GM10266 (cell line): ENCODE data around the gene PPP3CB.

ENCODE experiments used
- DNase-seq: peaks from one replicate; pipeline ENCODE4 v3.0.0; 2012; ENCODE audit errors: extremely low spot score
- TF ChIP-seq, protein P1 (sequence below): IDR thresholded peaks from 2 replicates; pipeline ENCODE4 v1.5.1; 2012; ENCODE audit warnings: mild to moderate bottlenecking, low read depth; ENCODE audit not compliant: control insufficient read depth, insufficient read depth; ENCODE audit errors: missing control alignments

The PPP3CB gene

DNA sequence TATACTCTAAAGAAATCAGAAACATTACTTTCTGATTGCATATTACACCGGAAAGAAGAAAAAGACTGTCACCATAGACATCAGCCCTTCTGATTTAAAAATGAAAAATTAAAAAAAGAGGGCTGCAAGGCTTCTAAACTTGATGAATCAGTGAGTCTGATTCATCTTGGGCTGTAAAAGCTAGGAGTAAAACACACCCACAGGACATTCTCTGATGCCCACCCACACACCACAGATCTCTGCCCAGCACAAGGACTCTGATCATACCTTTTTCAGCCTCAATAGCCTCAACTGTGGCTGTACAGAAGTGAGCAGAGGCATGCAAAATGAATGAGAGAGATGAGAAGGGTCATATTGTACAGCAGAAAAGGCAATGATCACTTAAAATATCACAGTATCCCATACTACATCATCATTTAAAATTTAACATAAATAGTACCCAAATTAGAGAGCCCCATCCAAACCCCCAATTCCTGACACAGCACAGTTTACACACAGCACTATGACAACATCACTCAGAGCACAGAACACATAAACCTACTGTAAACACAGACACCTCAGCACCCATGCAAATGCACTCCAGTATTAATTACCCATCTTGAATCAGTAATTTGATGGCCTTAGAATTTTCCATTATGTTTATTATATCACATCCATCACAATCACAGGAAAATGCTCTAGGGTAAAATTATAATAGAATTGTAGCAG, 56.1 kb downstream of the PPP3CB start:
- DNase-seq: no peak
- TF ChIP-seq, protein P1, sequence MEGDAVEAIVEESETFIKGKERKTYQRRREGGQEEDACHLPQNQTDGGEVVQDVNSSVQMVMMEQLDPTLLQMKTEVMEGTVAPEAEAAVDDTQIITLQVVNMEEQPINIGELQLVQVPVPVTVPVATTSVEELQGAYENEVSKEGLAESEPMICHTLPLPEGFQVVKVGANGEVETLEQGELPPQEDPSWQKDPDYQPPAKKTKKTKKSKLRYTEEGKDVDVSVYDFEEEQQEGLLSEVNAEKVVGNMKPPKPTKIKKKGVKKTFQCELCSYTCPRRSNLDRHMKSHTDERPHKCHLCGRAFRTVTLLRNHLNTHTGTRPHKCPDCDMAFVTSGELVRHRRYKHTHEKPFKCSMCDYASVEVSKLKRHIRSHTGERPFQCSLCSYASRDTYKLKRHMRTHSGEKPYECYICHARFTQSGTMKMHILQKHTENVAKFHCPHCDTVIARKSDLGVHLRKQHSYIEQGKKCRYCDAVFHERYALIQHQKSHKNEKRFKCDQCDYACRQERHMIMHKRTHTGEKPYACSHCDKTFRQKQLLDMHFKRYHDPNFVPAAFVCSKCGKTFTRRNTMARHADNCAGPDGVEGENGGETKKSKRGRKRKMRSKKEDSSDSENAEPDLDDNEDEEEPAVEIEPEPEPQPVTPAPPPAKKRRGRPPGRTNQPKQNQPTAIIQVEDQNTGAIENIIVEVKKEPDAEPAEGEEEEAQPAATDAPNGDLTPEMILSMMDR: no peak

DNA sequence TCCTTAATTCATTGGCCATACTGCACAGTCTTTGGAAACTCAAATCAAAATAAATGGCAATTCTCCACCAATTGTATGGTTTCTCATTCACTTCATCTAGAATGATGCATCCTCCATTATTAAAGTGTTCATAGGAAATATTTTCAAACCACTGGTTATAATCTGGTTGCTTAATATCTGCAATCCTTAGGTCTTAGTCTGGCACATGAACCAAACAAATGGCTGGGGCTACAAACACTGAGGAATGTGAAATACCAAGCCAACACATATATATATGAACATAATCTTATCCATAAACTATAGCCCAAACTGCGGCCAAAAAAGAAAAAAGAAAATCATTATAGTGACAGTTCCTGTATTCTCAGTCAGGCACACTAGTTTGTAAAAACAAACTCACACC, 56.8 kb downstream of the PPP3CB start:
- DNase-seq: no peak
- TF ChIP-seq, protein P1: no peak

DNA sequence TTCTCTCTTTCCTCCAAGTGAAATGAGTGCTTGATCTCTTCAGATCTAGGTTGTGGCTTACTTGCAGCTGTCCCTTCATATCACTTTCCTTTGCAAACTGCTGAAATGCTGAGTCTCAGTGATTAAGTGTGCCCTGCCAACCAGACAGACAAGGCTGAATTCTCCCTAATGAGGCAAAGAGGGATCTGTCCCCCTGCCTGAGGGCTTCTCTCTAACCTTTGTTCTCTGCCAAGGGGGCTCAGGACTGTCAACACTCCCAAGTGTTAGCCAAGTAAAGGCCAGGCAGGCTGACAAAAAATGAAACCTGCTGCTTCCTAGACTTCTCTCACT, 62.3 kb downstream of the PPP3CB start, which contains the start of gene MSS51:
MSS51 (minus strand) TSS at position 24 of the 330 bp plus-strand sequence. CDS start 5,277 bp downstream, outside the sequence.
- TF ChIP-seq, protein P1: no peak
- DNase-seq: no peak

DNA sequence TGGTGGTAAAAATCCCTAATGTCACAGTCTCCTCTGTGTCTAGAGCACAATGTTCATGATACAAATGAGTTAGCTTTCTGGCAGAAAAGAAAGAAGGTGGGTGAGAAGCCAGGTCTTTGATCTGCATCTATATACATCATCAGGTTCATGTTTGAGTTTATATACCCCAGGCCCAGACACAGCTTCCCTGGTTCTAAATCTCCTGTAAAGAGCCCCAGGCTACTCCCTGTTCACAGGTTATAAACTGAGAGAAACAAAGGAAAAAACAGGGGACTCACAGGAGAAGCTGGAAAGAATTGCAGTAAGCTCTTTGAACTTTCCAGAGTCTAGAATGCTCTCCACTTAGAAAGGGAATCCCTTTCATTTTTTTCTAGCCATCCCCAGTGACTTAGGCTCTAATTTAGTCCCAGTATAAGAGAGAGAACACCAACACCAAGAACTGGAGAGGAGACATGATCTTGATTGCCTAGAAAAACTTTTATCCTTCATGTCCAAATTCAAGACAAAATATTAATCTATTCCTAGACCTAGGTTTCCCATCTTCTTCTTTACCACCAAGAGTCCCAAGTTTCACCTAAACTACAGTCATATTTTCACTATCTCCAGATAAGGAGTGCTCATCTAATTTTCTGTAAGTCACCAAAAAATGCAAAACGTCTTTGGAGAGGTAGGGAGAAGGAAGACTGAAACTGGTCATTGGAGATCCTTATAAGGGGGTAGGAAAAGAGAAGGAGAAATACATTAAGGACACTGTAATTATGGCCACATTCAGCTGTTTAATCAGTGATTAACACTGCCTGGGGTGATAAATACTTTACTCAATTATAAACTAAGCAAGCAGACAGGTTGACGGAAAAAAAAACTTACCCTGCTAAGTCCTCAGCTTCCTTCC, 62.9 kb downstream of the PPP3CB start:
- TF ChIP-seq, protein P1: no peak
- DNase-seq: no peak

DNA sequence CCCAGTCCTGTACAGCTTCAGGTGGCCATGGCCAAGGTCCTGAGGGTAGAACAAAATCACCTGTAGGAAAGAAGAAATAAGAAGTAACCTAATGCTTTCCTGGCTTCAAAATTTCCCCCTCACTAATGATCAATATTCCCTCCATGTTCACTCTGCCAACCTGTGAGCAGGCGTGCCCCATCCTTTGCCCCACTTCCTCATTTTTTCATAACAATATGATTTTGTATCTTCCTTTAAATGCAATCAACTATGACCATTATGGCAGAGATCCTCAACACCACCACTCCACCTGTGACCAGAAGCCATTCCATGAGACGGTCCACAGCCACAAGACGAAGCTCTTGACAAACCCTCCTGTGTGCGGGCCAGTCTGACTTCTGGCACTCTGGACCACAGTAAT, 69.5 kb downstream of the PPP3CB start:
- no peak for DNase-seq

DNA sequence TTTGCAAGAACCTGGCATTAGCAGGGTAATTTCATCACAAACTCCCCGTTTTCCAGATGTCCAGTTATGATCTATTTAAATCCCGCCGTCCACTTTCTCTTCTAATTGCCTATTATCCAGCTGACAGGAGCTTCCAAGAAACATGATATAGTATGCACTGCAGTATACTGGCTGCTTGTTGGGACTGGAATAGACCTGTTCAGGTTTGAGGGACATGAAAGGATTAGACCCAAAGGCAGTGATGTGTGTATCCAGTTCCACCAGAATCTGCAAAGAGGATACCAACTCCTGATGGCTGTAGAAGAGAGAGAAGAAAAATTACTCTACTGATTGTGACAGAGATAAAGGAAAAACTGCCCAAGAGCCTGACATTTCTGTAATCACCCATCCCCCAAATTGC, 71.3 kb downstream of the PPP3CB start:
- DNase-seq: no peak
- TF ChIP-seq, protein P1: no peak

More for the DNA sequence above, 69.5 kb downstream of the PPP3CB start:
- TF ChIP-seq, protein P1: no peak

DNA sequence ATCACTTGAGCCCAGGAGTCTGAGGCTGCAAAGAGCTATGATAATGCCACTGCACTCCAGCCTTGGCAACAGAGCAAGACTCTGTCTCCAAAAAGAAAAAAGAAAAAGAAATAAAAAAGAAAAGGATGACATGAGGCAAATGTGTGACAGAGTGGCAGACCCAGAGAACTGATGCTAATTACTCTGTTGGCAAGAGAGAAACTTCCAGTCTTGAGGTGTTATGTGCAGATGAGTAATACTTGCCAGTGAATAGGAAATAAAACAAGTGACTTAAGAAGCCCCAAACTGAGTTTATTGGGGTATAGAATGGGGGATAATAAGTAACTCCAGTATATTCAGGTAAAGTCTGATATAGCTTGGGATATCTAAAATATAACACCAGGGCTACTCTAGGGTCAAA, 72.5 kb downstream of the PPP3CB start:
- TF ChIP-seq, protein P1: no peak
- no peak for DNase-seq
